ENCODE measurements around the gene CD4.

DNA sequence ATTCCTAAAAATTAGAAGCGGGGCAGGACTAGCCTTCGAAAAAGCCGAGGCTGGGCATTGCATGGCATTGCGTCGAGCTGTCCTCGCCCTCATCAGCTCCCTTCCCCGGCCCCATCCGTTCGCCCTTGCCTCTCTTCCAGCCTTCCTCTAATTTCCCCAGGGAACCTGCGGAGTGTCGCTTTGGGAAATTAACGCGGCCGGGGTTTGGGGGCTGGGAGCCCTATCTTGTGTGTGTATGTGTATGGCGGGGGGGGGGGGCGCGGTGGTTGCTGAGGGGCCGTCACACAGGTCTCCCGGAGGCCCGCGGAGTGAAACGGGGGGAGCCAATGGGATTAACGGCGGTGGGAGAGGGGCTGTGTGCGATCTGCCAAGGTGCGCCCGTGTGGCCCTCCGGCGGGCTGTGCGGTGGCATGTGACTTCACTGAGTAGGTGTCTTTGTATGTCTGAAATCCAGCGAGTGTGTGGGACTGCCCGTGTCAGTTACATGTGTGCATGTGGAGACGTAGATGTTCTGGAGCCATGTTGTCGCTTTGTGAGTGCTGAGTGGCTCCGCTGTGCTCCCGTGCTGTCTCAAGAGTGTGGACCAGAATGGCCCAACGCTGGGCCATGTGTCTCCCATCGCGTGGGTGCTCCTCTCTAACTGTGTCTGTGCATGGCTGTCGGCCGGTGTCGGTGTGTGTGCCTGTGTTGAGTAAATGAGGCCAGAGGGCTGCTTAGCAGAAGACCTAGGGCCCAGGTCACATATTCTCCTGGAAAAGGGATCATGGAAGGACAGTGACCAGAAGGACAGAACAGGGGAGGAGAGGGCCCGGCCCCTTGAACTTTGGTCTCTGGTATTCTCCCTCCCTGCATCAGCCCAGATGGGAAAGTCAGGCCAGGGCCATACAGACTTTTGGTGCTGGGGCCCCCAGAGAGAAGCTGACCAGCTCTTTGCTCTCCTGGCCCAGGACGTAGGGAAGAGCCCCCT, 21.7 kb upstream of the CD4 start:
- TF ChIP-seq, protein P1, sequence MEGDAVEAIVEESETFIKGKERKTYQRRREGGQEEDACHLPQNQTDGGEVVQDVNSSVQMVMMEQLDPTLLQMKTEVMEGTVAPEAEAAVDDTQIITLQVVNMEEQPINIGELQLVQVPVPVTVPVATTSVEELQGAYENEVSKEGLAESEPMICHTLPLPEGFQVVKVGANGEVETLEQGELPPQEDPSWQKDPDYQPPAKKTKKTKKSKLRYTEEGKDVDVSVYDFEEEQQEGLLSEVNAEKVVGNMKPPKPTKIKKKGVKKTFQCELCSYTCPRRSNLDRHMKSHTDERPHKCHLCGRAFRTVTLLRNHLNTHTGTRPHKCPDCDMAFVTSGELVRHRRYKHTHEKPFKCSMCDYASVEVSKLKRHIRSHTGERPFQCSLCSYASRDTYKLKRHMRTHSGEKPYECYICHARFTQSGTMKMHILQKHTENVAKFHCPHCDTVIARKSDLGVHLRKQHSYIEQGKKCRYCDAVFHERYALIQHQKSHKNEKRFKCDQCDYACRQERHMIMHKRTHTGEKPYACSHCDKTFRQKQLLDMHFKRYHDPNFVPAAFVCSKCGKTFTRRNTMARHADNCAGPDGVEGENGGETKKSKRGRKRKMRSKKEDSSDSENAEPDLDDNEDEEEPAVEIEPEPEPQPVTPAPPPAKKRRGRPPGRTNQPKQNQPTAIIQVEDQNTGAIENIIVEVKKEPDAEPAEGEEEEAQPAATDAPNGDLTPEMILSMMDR (IDR thresholded peaks at IDR 0.05; ENCODE audit: low read depth, low read length, poor library complexity, severe bottlenecking), result no peak
- no peak for TF ChIP-seq EZH2phosphoT487 (IDR thresholded peaks at IDR 0.05; ENCODE audit: borderline replicate concordance, low read length)
